ENCODE measurements around the gene BAZ2B. TPM values are rescaled to one million over a fixed set of nuclear protein-coding genes. Genes with fewer than 3 reads are reported as not detected.

Gene BAZ2B
- total and polyA plus RNA-seq, 12 donors = 6.8 to 57.2 (median 44.9) TPM

GRCh38 chr2:159600752-159601151, 15.6 kb downstream of the BAZ2B start:
- WGBS, 2 donors = 74 to 79% methylated on average over 3 of the region's 3 CpGs
- H3K27me3 ChIP-seq = no peaks in the 10 kb centered on the region
- H3K27ac ChIP-seq = no peak overlapping the region
- no peak for TF ChIP-seq CTCF (IDR thresholded peaks at IDR 0.05)
- H3K4me1 ChIP-seq = peaks cover 0 to 41% (median 14%) of the 10 kb centered on the region in 9 donors
- H3K36me3 ChIP-seq = peaks cover 0 to 5% (median 0%) of the 10 kb centered on the region in 9 donors
- no peak overlapping the region for H3K4me3 ChIP-seq
- ATAC-seq = no peak
- DNase-seq = no peak
- intact Hi-C loops (cut with DNase I) = no loop called here
- H3K9me3 ChIP-seq = no peaks in the 10 kb centered on the region

- no peak overlapping the region for H3K27ac ChIP-seq
- H3K4me1 ChIP-seq = peaks cover 0 to 24% (median 8%) of the 10 kb centered on the region in 9 donors
- 82 to 86% methylated on average over 6 of the region's 6 CpGs for WGBS, 2 donors
- H3K27me3 ChIP-seq = no peaks in the 10 kb centered on the region
- TF ChIP-seq CTCF (IDR thresholded peaks at IDR 0.05) = no peak
- DNase-seq (no peak), ATAC-seq (no peak)
- no peaks in the 10 kb centered on the region for H3K36me3 ChIP-seq
- H3K4me3 ChIP-seq = no peak overlapping the region
- intact Hi-C loops (cut with DNase I) = no loop called here
- no peaks in the 10 kb centered on the region for H3K9me3 ChIP-seq
Observed at GRCh38 chr2:159595410-159596046, 20.8 kb downstream of the BAZ2B start.

GRCh38 chr2:159592441-159592840, 23.9 kb downstream of the BAZ2B start:
- no peak overlapping the region for H3K4me3 ChIP-seq
- DNase-seq = no peak
- 65 to 68% methylated on average over 4 of the region's 4 CpGs for WGBS, 2 donors
- no peaks in the 10 kb centered on the region for H3K9me3 ChIP-seq
- H3K4me1 ChIP-seq = peaks cover 0 to 22% (median 10%) of the 10 kb centered on the region in 9 donors
- no peak overlapping the region for H3K27ac ChIP-seq
- intact Hi-C loops (cut with DNase I) = no loop called here
- no peak for TF ChIP-seq CTCF (IDR thresholded peaks at IDR 0.05)
- H3K27me3 ChIP-seq = no peaks in the 10 kb centered on the region
- peaks cover 0 to 4% (median 0%) of the 10 kb centered on the region in 9 donors for H3K36me3 ChIP-seq
- peak in 6 of 8 donors; percentile 49 to 79 (median 64) for ATAC-seq

GRCh38 chr2:159591221-159591620, 25.1 kb downstream of the BAZ2B start:
- ATAC-seq = no peak
- DNase-seq = no peak
- Histone ChIP-seq H3K4me1 (peaks cover 0 to 22% (median 10%) of the 10 kb centered on the region in 9 donors), H3K27me3 (no peaks in the 10 kb centered on the region), H3K27ac (no peak overlapping the region), H3K9me3 (no peaks in the 10 kb centered on the region), H3K36me3 (peaks cover 0 to 4% (median 0%) of the 10 kb centered on the region in 9 donors), H3K4me3 (no peak overlapping the region)
- intact Hi-C loops (cut with DNase I) = no loop called here
- TF ChIP-seq CTCF (IDR thresholded peaks at IDR 0.05) = no peak

All from heart right ventricle (tissue), 16 donors.